GM12872 (cell line): ENCODE results near the gene CD96.
A peak's percentile ranks its signal among the peaks of the same experiment; 100 is the strongest.

Experiments
- CTCF ChIP-seq: IDR thresholded peaks from 3 replicates; pipeline ENCODE4 v1.5.1; 2011; ENCODE audit warnings: low read depth, mild to moderate bottlenecking, low read length, moderate library complexity; ENCODE audit not compliant: insufficient read depth

The CD96 gene

GRCh38 chr3:111619833-111620232 is 77.8 kb downstream of the CD96 start:
- TF ChIP-seq CTCF = no peak

- TF ChIP-seq CTCF = peak; percentile 62
These were observed 79.5 kb downstream of the CD96 start for GRCh38 chr3:111621535-111621934.

- TF ChIP-seq CTCF = no peak
These were observed 85.1 kb downstream of the CD96 start for GRCh38 chr3:111627092-111627491.

- TF ChIP-seq CTCF = no peak
These were observed 93.4 kb downstream of the CD96 start for GRCh38 chr3:111635403-111635802.

- TF ChIP-seq CTCF = no peak
These were observed 94.4 kb downstream of the CD96 start for GRCh38 chr3:111636366-111636885.

- TF ChIP-seq CTCF = no peak
These were observed 97.3 kb downstream of the CD96 start for GRCh38 chr3:111639316-111639715.

GRCh38 chr3:111648991-111649579 is 107.1 kb downstream of the CD96 start:
- no peak for TF ChIP-seq CTCF
